ENCODE results near the gene USP13. TPM values are rescaled to one million over a fixed set of nuclear protein-coding genes. Genes with fewer than 3 reads are reported as not detected.
"Not testable (repeated sequence)": the region's sequence is repeated elsewhere in the genome, so short reads cannot be mapped to it uniquely, and the experiment has no call there.

USP13 gene
- total RNA-seq, 2 donors from 2014 or later: 4.3 to 6.6 TPM

DNA sequence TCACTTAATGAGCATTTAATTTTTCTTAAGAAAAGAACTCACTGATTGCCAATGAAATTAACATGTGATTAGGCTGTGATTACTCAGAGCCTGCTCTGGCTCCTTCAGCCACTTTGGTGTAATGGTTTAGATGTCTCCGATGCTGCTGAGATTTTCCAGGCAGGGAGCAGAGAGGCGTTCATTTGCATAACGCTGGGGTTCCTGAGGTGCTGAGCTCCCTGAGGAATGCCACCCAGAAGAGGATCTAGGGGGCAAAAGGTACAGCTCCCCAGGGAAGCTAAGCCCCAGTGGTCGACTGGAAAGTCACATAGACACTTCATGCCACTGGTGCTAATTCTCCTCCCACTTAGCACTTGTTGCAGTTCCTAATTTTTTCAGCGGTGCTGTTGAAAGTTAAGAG, 119.5 kb downstream of the USP13 start:
- Histone ChIP-seq H3K9ac (ENCODE audit: low read depth in 2 of 2, low read length in 2 of 2) (no peak overlapping the region), H3K4me3 (no peak overlapping the region), H3K9me3 (no peaks in the 10 kb centered on the region), H3K27ac (no peak overlapping the region), H3K4me1 (no peaks in the 10 kb centered on the region), H3K36me3 (no peaks in the 10 kb centered on the region), H3K27me3 (no peaks in the 10 kb centered on the region)
- TF ChIP-seq, protein P1, sequence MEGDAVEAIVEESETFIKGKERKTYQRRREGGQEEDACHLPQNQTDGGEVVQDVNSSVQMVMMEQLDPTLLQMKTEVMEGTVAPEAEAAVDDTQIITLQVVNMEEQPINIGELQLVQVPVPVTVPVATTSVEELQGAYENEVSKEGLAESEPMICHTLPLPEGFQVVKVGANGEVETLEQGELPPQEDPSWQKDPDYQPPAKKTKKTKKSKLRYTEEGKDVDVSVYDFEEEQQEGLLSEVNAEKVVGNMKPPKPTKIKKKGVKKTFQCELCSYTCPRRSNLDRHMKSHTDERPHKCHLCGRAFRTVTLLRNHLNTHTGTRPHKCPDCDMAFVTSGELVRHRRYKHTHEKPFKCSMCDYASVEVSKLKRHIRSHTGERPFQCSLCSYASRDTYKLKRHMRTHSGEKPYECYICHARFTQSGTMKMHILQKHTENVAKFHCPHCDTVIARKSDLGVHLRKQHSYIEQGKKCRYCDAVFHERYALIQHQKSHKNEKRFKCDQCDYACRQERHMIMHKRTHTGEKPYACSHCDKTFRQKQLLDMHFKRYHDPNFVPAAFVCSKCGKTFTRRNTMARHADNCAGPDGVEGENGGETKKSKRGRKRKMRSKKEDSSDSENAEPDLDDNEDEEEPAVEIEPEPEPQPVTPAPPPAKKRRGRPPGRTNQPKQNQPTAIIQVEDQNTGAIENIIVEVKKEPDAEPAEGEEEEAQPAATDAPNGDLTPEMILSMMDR (IDR thresholded peaks at IDR 0.05): no peak
- no peak for DNase-seq
- intact Hi-C loops (cut with DNase I): no loop called here

DNA sequence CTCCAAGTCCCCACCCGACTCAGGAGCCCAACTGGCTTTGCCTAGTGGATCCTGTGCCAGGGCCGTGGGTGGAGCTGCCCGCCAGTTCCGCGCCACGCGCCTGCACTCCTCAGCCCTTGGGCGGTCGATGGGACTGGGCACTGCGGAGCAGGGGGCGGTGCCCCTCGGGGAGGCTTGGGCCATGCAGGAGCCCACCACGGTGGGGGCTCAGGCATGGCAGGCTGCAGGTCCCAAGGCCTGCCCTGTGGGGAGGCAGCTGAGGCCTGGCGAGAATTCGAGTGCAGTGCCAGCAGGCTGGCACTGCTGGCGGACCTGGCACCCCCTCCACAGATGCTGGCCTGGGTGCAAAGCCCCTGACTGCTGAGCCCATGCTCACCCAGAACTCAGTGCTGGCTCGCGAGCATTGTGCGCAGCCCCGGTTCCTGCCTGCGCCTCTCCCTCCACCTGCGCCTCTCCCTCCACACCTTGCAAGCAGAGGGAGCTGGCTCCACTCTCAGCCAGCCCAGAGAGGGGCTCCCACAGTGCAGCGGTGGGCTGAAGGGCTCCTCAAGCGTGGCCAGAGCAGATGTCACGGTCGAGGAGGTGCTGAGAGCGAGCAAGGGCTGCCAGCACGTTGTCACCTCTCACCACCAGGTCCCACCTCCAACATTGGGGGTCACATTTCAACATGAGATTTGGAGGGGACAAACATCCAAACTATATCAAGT, 122.7 kb downstream of the USP13 start:
- no peaks in the 10 kb centered on the region for H3K36me3 ChIP-seq
- H3K9ac ChIP-seq (ENCODE audit: low read depth in 2 of 2, low read length in 2 of 2): no peak overlapping the region
- H3K27ac ChIP-seq: no peak overlapping the region
- intact Hi-C loops (cut with DNase I): no loop called here
- H3K4me3 ChIP-seq: no peak overlapping the region
- no peaks in the 10 kb centered on the region for H3K27me3 ChIP-seq
- H3K9me3 ChIP-seq: no peaks in the 10 kb centered on the region
- DNase-seq: no peak
- TF ChIP-seq, protein P1 (IDR thresholded peaks at IDR 0.05): no peak
- no peaks in the 10 kb centered on the region for H3K4me1 ChIP-seq

DNA sequence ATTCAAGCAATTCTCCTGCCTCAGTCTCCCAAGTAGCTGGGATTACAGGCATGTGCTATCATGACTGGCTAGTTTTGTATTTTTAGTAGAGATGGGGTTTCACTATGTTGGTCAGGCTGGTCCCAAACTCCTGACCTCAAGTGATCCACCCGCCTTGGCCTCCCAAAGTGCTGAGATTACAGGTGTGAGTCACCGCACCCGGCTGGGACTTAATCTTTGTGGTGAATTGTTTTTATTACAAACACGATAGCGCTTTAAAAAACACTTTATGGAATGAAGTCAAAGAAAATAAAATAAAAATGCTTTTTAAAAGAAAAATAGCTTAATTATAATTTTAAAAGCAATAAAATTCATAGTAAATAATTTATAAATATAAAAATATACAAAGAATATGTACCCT, 130.0 kb downstream of the USP13 start:
- H3K4me3 ChIP-seq; H3K4me1 ChIP-seq; H3K9ac ChIP-seq (ENCODE audit: low read depth in 2 of 2, low read length in 2 of 2); H3K9me3 ChIP-seq; H3K36me3 ChIP-seq; intact Hi-C loops (cut with DNase I); DNase-seq; H3K27ac ChIP-seq; H3K27me3 ChIP-seq: not testable (repeated sequence)

DNA sequence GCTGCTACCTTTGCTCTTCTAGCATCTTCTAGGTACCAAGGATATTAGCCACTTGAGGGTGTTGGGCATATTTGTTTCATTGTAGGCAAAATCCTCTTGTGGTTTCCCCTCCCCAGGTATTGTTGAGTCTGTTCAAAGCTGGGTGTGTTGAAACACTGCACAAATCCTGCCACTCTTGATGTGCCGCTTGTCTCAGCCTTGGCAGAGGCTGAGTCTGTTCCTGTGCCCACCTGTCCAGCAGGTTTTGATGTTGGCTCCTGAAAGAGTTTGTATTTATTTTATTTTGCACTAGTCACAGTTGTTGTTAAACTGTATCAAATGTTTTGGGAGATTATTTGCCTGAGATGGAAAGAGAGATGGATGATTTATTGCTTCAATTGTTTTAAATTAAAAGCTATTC, 136.2 kb downstream of the USP13 start:
- Histone ChIP-seq H3K9ac (ENCODE audit: low read depth in 2 of 2, low read length in 2 of 2) (no peak overlapping the region), H3K27ac (no peak overlapping the region), H3K36me3 (no peaks in the 10 kb centered on the region), H3K27me3 (no peaks in the 10 kb centered on the region), H3K9me3 (no peaks in the 10 kb centered on the region), H3K4me1 (no peaks in the 10 kb centered on the region), H3K4me3 (no peak overlapping the region)
- intact Hi-C loops (cut with DNase I): no loop called here
- TF ChIP-seq, protein P1 (IDR thresholded peaks at IDR 0.05): no peak
- DNase-seq: no peak

DNA sequence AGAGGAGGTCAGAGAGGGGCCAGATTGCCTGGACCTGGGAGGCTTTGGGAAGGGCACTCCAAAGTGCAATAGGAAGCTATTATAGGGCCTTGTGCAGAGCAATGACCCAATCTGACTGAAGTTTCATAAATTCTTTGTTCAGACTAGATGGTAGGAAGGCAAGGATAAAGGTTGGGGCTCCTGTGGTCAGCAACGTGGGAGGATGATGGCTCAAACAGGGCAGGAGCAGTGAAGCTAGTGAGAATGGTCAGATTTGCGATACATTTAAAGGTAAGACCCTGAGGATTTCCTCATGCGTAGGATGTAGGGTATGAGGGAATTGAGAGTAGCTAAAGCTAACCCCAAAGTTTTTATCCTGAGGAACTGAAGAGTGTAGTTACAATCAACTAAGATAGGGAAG, 139.0 kb downstream of the USP13 start:
- Histone ChIP-seq H3K27ac (no peak overlapping the region), H3K4me3 (no peak overlapping the region), H3K9ac (ENCODE audit: low read depth in 2 of 2, low read length in 2 of 2) (no peak overlapping the region), H3K36me3 (no peaks in the 10 kb centered on the region), H3K27me3 (no peaks in the 10 kb centered on the region), H3K4me1 (no peaks in the 10 kb centered on the region), H3K9me3 (no peaks in the 10 kb centered on the region)
- TF ChIP-seq, protein P1 (IDR thresholded peaks at IDR 0.05): no peak
- no peak for DNase-seq
- intact Hi-C loops (cut with DNase I): no loop called here

DNA sequence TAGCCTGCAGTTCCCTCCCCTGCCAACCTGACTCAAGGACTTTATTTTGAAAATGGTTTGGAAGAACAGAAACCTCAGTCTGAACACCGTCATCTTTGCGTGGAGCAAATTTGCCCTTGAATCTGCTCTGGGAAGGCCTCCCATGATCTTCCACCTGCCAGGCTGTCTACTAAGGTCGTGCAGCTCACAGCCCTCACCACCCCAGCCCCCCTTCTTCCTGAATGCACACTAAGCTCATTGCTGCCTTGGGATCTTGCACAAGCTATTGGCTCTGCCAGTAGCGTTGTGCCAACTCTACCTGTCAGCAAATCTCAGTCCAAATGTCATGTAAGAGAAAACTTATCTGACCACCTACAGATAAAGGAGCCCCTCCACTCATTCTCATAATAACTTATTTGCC, 141.5 kb downstream of the USP13 start:
- intact Hi-C loops (cut with DNase I): no loop called here

More for the DNA sequence above, 141.5 kb downstream of the USP13 start:
- Histone ChIP-seq H3K27me3 (no peaks in the 10 kb centered on the region), H3K4me1 (no peaks in the 10 kb centered on the region), H3K9me3 (no peaks in the 10 kb centered on the region), H3K9ac (ENCODE audit: low read depth in 2 of 2, low read length in 2 of 2) (no peak overlapping the region), H3K36me3 (no peaks in the 10 kb centered on the region), H3K27ac (no peak overlapping the region), H3K4me3 (no peak overlapping the region)
- TF ChIP-seq, protein P1 (IDR thresholded peaks at IDR 0.05): no peak
- no peak for DNase-seq

Measured in colonic mucosa (tissue), 4 donors.